HG03135 (cell line): ENCODE results near the gene RASL12.
"Not testable (repeated sequence)": the region's sequence is repeated elsewhere in the genome, so short reads cannot be mapped to it uniquely, and the experiment has no call there.

Source experiments
- ATAC-seq: cut with Tn5 transposase; IDR thresholded peaks from one replicate; pipeline ENCODE4 v1.9.1; 2021; ENCODE audit warnings: mild to moderate bottlenecking, moderate library complexity; ENCODE audit not compliant: unreplicated experiment

Gene RASL12

DNA sequence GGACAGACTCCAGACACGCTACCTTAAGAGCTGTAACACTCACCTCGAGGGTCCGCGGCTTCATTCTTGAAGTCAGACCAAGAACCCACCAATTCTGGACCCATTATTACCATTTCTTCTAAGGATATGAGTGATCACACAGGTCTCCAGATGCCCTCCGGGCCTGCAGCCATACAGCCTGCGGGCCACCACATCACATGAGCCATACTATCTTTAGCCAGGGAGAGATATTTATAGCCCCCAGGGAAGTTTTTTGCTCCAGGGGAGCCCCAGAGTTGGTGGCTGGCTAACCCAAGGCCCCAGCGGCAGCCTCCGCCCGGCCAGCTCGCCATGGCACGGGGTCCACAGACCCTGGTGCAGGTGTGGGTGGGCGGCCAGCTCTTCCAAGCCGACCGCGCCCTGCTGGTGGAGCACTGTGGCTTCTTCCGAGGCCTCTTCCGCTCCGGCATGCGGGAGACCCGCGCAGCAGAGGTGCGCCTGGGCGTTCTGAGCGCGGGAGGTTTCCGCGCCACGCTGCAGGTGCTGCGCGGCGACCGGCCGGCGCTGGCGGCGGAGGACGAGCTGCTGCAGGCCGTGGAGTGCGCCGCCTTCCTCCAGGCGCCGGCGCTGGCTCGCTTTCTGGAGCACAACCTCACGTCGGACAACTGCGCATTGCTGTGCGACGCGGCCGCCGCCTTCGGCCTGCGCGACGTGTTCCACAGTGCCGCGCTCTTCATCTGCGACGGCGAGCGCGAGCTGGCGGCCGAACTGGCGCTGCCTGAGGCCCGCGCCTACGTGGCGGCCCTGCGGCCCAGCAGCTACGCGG, 8.9 kb upstream of the RASL12 start, which contains the start of gene KBTBD13:
KBTBD13 (plus strand) TSS at position 261 of the 805 bp plus-strand sequence; CDS start at position 331, 70 bp downstream.
- ATAC-seq = no peak

DNA sequence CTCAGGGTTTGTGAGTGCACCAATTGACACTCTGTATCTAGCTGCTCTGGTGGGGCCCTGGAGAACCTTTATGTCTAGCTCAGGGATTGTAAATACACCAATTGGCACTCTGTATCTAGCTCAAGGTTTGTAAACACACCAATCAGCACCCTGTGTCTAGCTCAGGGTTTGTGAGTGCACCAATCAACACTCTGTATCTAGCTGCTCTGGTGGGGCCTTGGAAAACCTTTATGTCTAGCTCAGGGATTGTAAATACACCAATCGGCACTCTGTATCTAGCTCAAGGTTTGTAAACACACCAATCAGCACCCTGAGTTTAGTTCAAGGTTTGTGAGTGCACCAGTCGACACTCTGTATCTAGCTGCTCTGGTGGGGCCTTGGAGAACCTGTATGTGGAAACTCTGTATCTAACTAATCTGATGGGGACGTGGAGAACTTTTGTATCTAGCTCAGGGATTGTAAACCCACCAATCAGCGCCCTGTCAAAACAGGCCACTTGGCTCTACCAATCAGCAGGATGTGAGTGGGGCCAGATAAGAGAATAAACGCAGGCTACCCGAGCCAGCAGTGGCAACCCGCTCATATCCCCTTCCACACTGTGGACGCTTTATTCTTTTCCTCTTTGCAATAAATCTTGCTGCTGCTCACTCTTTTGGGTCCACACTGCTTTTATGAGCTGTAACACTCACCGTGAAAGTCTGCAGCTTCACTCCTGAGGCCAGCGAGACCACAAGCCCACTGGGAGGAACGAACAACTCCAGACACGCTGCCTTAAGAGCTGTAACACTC, 8.0 kb upstream of the RASL12 start:
- ATAC-seq = not testable (repeated sequence)

DNA sequence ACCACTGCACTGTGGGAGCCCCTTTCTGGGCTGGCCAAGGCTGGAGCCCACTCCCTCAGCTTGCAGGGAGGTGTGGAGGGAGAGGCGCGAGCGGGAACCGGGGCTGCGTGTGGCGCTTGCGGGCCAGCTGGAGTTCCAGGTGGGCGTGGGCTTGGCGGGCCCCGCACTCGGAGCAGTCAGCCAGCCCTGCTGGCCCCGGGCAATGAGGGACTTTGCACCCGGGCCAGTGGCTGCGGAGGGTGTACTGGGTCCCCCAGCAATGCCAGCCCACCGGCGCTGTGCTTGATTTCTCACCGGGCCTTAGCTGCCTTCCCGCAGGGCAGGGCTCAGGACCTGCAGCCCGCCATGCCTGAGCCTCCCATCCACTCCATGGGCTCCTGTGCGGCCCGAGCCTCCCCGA, 7.2 kb upstream of the RASL12 start:
- ATAC-seq = not testable (repeated sequence)

DNA sequence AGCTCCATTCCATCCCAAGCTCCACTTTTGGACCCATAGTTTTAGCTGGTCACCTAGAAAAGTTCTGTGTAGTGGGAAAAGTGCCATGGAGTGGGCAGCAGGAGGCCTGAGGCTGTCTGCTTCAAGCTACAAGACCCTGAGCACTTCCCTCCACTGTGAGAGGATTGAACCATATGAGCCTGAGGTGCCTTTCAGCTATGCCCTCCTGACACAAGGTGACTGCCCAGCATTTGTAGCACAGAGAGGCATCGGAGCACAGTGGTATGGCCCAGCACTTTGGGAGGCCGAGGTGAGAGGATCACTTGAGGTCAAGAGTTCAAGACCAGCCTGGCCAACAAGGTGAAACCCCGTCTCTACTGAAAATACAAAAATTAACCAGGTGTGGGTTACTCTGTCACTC, 4.8 kb upstream of the RASL12 start:
- no peak for ATAC-seq

DNA sequence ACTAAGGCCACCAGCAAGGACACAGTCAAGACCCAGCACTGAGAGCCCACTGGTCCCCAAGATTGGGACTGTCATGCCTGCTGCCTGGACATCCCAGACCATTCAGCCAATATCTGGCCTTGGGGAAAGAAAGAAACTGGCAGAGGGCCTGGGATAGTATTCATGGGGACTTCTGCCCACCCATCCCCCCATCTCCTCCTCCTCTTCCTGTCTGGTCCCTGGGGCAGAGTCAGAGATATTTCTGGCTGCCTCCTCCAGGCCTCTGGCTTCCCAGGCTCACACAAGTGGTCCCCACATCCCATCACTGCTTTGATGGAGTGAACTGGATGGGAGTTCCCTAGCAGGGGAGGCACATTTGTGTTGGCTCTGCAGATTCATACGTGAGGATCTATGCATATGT, 4.2 kb upstream of the RASL12 start:
- no peak for ATAC-seq

DNA sequence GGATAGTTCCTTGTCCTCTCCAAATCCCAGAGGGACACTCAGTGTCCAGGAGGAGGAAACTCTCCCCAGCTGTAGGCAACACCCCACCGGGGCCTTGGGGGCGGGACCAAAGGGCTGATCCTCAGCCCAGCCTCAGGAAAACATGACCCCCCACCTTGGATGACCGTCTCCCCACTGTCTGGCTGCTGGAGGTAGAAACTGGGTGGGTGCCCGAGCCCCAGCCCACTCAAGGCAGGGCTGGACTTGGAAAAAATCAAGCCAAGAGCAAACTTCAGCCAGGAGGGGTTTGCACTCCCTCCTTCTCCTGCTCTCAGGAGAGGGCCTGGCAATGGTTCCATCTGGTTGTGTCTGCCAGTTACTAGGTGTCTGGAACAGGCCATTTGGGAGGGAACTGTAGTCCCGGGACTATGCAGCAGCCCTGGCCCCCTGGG, 3.6 kb upstream of the RASL12 start:
- no peak for ATAC-seq

DNA sequence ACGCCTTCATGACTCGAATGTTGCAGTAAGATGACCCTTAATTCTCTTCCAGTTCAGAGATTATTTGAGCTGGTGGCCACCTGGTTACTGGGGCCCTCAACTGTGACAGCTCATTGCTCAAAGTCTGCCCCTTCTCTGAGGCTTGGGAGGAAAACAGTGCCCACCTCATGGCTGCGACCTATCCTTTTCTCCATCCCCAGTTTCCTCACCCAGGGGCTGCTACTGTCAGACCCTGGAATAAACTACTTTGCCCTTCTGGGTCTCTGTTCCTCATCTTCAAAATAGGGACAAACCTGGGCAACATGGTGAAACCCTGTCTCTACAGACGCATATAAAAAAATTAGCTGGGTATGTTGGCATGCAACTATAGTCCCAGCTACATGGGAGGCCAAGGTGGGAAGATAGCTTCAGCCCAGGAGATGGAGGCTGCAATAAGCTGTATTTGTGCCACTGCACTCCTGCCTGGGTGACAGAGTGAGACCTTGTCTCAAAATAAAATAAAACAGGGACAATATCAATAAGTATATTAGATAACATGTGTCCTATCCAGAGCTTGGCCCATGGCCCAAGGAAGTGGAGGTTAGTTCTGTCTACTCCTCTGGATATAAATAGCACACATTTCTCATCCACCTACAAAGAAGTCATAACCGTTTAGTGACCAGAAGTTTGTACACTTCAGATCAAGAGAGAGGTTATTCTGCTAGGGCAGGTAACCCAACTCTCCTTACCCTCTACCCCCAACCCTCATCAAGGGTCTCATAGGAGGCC, 2.2 kb upstream of the RASL12 start:
- ATAC-seq = no peak

DNA sequence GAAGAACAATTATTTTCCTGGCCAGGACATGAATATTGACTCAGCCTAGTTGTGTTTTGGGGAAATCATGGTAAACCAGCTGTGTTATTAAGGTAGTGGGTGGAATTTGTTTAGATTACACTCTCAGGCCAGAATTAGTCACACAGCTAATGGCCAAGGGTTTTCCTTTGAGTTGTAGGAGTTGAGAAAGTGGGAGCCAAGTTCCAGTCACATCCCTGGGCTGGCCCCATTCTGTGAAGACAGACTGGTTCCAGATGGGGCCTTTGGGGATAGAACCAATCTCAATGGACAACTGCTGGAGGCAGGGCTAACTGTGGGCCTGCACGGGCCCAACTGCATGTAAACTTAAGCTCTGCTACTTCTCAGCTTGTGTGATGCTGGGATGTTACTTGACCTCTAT, 1.4 kb upstream of the RASL12 start:
- no peak for ATAC-seq

DNA sequence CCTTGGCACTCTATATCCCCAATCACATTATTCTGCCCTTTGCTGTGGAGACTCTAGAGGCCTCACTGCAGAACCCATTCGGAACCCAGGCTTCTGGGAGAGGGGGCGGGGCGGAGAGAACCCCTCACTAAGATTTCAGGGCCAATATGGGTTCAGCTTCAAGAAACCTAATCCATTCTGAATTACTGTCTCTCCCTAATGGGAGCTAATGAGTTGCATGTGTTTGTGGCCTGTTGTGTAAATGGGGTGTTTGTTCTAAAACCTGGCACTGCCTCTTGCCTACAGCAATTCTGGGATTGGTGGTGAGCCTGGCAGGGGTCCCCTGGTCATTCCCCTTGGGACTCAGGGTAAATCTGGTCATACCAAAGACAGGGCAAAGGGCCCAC, 605 bp upstream of the RASL12 start:
- ATAC-seq = no peak

DNA sequence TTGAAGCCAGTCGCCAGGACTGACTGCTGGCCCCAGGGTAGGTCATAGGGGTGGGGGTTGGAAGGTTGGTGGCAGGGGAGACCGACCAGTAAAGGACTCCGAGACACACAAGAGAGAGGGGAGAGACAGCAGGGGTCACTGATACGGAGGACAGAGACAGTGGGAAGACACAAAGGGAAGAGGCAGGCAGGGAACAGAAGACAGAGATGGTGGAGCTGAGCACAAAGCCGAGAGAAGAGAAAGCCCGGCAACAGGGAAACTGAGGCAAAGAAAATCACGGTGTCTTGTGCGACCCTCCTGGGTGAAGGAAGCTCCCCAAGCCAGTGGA, 510 bp downstream of the RASL12 start:
- no peak for ATAC-seq

DNA sequence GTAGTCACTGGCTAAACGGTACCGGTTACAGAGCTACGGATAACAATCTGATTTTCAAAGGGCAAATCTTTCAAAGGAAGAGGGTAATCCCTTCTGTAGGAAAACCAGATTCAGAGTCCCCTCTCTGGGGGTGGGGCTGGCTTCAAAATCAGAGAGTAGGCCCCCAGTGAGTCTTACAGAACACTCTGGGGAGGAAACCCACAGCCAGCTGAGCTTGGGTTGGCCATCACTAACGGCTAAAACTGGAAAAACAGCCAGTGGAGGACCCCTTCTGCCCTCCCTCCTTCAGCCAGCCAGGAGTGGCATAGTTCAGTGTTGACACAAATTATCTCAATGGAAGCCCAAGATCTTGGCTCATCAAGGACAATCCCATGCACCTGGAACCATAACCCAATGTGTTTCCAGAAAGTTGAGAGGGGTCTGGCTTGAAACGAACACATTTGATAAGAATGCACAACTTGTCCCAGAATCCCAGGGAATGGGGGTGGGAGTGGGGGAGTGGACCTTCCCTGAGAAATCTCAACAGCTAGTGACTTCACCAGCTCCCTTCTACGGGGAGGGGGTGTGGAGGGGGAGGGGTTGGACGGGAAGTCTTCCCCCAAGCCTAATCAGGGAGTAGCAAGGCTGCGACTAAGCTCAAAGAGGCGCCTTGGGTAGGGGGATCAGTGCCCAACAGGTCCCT, 1.0 kb downstream of the RASL12 start:
- ATAC-seq = no peak

DNA sequence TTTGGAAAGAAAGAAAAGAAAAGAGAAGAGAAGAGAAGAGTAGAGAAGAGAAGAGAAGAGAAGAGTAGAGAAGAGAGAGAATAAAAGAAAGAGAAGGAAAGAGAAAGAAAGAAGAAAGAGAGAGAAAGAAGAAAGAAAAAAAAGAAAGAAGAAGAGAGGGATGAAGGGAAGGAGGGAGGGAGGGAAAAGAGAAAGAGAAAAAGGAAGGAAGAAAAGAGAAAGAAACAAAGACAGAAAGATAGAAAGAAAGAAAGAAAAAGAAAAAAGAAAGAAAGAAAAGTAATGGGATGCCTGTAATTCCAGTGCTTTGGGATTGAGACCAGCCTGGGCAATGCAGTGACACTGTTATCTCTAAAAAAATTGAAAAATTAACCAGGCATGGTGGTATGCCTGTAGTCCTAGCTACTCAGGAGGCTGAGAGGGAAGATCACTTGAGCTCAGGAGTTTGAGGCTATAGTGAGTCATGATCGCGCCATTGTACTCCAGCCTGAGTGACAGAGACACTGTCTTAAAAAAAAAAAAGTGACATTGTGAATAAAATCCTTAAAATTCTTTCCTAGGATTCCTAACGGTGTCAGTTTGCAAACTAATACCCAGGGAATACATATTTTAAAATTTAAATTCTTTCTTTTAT, 1.7 kb downstream of the RASL12 start:
- ATAC-seq = no peak

DNA sequence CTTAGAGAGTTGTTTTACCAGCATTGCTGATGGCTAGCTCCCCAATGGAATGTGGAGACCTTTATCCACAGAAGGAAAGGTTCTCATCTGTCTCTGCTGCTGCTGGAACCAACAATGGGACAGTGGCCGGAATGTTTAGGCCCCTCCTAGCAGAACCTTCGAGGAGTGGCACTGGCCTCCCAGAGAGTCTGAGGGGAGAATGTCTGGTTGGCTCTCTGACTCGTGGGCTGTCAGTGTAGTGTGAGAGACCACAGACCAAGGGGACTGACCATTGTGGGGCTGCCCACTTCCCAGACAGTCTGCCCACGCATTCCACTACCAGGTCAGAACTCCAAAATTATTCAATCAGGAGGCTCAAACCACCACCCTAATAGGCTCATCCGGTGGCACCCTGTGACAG, 5.1 kb downstream of the RASL12 start:
- no peak for ATAC-seq

DNA sequence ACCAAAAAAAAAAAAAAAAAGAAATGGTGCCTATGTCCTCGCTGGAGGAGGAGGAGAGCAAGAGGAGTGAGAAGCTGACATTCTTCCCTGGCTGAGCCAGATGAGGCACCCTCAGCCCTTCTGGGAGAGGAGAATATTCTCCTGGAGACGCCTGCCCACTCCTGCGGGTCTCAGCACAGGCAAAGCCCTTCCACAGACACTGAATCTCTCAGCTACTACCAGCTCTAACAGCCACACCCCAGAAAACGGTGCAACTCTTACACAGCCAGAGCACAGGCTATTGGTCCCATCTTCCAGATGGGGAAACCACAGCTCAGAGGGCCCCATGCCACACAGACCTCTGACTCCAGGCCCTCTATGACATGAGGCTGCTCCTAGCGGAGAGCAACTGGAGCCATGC, 5.7 kb downstream of the RASL12 start:
- ATAC-seq = no peak

DNA sequence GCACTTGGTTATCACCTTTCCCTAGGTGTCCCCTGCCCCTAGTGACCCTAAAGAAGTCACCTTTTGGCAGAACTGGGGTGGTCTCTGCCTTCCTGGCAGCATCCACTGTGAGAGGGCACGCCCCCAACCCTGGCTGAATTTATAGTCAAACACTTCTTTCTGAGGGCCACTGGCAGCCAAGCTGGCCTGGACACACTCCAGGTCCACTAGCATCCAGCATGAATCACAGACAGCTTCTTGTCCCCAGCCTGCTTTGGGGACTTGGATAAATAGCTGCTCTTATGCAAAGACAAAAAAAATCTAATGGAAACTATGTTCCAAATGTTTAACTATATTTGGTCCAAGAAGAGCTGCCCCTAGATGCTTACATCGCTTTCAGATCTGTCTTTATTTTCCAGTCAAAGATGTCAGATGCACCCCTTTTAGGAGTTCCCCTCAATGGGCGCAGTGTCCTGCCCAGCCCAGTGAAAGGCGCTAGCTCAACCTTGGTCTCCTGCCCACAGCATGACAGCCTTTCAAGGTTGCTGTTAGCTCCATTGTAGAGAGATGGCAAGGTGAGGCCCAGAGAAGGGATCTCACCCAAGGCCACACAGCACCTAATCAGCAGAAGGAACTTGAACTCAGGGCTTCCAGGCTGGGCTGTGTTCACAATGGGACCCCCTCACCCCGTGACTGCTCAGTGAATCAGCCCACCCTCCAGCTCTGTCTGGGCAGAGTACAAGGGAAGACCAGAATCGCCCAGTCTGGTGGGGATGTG, 7.0 kb downstream of the RASL12 start:
- no peak for ATAC-seq

DNA sequence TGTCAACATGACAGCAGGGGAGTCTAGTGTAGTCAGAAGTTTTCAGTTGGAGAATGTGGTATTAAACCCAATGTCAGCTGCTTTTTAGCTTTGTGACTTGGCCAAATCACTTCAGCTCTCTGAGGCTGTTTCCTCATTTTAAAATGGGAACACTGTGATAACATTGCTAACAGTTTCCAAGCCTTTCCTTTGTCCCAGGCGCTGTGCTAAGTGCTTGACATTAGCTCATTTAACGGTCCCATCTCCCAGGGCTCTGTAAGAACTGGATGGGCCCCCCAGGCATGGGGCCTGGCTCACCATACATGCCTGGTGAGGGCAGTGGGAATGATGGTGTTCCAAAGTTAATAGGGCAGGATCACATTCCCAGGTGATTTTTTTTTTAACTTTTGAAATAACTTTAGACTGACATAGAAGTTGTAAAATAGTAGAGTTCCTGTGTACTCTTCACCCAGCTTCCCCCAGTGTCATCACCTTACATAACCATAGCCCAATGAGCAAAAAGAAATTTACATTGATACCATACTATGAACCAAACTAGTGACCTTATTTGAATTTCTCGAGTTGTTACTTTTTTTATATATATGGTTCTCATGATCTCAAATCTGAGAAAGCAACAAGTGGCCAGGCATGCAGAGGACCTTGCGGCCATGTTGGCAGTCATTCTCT, 7.7 kb downstream of the RASL12 start:
- no peak for ATAC-seq

DNA sequence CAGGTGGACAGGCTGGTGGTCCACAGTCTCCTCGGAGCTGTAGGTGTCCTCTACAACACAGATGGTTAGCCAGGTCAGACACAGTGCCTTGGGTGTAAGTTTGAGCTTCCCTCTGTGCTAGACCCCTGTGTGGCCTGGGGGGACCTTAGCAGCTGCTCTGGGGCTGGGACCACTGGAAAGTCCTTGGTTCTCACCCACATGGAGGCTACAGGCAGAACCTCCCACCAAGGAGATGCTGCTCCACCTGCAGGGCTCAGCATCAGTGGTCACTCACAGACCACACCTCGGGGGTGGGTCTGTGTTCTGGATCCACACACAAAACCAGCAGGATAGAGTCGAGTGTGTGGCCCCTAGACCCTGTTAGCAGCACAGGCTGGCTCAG, 8.4 kb downstream of the RASL12 start:
- ATAC-seq = no peak

DNA sequence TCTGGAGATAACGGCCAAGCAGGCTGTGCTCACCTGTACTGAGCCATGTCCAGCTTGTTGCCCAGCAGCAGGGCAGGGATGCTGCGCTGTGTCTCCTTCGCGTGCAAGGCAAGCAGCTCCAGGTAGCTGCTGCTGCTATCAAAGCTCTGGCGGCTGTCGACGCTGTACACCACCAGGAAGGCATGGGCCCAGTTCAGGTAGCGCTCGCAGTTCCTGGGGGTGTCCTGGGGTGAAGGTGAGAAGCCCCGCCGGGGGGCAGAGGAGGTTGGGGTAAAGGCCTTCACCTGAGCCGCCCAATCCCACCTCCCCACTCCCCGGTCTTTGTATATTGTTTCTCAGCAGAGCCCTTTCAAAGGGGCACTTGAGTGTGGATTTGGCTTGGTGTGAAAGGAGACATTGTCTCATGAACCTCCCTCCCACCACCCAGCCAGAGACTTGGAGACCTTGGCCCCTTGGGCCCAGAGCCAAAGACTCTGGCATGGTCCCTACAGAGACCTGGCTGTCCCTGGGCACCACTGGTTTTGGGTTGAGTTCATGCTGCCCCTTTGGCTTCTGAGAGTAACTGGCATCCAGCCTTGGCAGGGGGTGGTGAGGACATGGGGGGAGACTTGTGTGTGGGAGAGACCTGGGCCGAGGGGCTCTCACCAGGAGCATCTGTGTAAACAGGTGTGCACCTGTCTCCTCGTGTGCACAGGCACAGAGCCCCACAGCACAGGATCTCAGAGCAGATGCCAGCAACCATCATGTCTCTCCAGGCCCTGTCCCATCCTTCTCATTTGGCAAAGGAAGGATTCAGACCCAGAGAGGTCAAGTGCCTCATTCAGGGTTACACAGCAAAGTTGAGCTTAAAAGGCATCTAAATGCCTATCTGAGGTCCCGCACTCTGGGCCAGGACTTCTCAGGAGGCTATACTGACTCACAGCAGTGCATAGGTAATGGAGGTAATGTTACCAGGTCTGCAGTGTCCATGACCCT, 9.1 kb downstream of the RASL12 start:
- no peak for ATAC-seq
